Measurements from ENCODE around the gene ISLR. TPM values are rescaled to one million over a fixed set of nuclear protein-coding genes. Genes with fewer than 3 reads are reported as not detected.

Gene ISLR
- total and polyA plus RNA-seq, 10 donors = 13.4 to 69.4 (median 24.0) TPM

DNA sequence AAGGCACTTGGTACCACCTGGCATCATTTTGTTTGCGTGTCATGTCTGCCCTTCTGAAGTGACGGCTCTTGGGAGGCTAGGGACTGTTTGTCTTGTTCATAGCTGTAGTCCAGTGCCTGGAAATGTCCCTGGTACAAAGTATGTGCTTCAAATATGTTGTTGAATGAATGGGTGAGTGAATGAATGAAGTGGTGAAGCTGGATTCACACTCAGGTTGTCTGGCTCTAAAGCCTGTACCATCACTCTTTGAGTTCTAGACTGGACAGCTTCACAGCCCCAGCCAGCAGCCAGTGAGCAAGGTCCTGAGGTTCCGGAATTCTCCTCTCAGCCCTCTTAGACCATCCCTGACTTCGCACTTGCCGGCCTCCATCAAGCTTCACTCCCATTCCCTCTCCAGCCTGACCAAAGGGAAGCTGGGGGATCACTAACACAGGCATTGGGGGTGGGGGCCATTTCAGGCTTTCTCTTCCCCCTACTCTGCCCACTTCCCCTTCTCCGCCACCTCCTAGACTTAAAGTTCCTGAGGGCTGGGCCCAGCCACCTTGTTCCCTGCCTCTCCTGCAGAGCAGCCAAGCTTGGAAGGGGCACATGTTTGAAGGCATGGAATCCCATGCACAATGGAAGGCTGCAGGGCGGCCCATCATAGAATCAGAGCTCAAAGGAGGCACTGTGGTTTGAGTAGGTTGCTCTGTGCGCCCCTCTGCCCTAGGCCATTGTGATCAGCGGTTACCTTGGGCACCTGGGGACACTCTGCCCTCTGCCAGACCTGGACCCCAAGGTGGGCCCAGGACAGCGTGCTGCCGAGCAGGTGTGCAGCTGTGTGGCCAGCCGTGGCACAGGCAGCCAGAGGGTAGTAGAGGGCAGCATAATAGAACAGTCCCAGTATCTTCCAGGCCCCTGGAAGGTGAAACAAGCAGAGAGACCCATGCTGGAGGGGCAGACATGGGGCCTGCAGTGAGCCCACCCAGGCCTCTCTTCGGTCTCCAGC lies 21.4 kb downstream of the ISLR start:
- peaks cover 0 to 18% (median 5%) of the 10 kb centered on the region in 6 donors for H3K4me1 ChIP-seq

DNA sequence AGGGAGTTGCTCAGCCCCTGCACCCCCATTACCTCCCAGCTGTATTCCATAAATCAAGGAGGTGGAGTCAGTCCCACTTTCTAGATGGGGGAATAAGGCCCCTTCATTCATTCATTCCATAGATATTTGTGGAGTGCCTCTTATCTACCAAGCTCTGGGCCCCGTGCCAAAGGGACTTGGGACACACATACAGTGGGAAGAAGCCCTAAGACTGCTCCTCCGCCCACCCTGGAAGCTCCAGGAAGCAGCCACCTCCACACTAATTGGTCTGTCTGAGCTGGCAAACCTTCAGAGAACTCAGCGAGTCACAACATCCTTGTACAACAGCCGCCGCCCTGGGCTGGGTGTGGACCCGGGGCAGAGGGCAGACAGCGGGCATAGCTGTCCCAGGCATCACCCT lies 22.7 kb downstream of the ISLR start:
- intact Hi-C loops (cut with DNase I; ENCODE audit: low total_unique reads) = no loop called here
- DNase-seq = no peak
- Histone ChIP-seq H3K9me3 (no peaks in the 10 kb centered on the region), H3K4me3 (no peak overlapping the region), H3K27ac (no peak overlapping the region), H3K36me3 (no peaks in the 10 kb centered on the region), H3K4me1 (peaks cover 0 to 31% (median 11%) of the 10 kb centered on the region in 6 donors), H3K27me3 (replicated peaks in 1 of 7) (no peaks in the 10 kb centered on the region)
- TF ChIP-seq POLR2A (IDR thresholded peaks at IDR 0.05) (no peak), POLR2AphosphoS5 (IDR thresholded peaks at IDR 0.05) (peak in 2 of 3 donors; percentile 27 to 28)
- TF ChIP-seq, protein P1, sequence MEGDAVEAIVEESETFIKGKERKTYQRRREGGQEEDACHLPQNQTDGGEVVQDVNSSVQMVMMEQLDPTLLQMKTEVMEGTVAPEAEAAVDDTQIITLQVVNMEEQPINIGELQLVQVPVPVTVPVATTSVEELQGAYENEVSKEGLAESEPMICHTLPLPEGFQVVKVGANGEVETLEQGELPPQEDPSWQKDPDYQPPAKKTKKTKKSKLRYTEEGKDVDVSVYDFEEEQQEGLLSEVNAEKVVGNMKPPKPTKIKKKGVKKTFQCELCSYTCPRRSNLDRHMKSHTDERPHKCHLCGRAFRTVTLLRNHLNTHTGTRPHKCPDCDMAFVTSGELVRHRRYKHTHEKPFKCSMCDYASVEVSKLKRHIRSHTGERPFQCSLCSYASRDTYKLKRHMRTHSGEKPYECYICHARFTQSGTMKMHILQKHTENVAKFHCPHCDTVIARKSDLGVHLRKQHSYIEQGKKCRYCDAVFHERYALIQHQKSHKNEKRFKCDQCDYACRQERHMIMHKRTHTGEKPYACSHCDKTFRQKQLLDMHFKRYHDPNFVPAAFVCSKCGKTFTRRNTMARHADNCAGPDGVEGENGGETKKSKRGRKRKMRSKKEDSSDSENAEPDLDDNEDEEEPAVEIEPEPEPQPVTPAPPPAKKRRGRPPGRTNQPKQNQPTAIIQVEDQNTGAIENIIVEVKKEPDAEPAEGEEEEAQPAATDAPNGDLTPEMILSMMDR (IDR thresholded peaks at IDR 0.05 in 8 of 11, conservative IDR thresholded peaks at IDR 0.05 in 3 of 11) = no peak
- WGBS, 5 donors = 41 to 71% (median 56%) methylated on average over 3 to 7 of the region's 7 CpGs

More for the DNA sequence above, 21.4 kb downstream of the ISLR start:
- TF ChIP-seq, protein P1 (IDR thresholded peaks at IDR 0.05 in 8 of 11, conservative IDR thresholded peaks at IDR 0.05 in 3 of 11) = no peak
- TF ChIP-seq POLR2AphosphoS5 (IDR thresholded peaks at IDR 0.05) (no peak), POLR2A (IDR thresholded peaks at IDR 0.05) (no peak)
- Histone ChIP-seq H3K9me3 (no peaks in the 10 kb centered on the region), H3K36me3 (no peaks in the 10 kb centered on the region), H3K27me3 (replicated peaks in 1 of 7) (no peaks in the 10 kb centered on the region), H3K27ac (no peak overlapping the region), H3K4me3 (no peak overlapping the region)
- WGBS, 5 donors = 77 to 94% (median 83%) methylated on average over 10 to 13 of the region's 13 CpGs
- DNase-seq = no peak
- intact Hi-C loops (cut with DNase I; ENCODE audit: low total_unique reads) = no loop called here

DNA sequence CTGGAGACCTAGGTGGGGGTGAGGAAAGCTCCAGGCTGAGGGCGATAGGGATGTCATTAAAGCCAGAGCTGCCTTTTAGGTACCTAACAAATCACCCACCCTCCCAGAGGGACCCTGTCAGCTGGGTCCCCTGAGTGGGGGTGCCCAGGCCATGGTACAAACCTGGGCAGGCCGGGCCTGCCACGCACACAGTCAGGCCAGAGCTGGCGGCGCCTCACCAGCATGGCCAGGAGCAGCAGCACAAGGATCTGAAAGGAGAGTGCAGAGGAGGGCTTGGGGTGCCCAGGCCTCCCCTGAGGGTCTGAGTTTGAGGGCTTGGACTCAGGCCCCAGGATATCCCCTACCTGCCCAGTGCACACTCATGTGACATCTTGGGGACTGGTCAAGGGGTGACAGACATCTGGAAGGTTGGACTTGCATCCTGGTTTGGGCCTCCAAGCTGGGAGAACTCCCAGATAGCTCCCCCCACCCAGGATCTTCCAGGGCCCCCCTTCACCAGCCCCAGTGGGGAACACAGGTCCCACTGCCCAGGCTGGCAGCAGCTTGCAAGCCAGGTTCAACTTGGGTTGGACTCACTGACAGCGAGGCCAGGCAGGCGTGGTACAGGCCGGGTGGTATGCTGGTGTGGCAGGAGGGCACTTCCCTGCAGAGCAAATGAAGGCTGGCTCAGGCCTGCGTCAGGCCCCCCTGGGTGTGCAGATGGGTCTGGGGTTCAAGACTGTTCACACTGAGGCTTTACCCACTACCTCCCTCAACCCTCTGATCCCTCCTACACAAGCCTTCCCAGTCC lies 23.9 kb downstream of the ISLR start:
- Histone ChIP-seq H3K27ac (no peak overlapping the region), H3K36me3 (no peaks in the 10 kb centered on the region), H3K4me1 (peaks cover 0 to 32% (median 12%) of the 10 kb centered on the region in 6 donors), H3K9me3 (no peaks in the 10 kb centered on the region), H3K4me3 (no peak overlapping the region), H3K27me3 (replicated peaks in 1 of 7) (peaks cover 0 to 8% (median 0%) of the 10 kb centered on the region in 7 donors)
- WGBS, 5 donors = 90 to 96% (median 95%) methylated on average over 9 of the region's 9 CpGs
- intact Hi-C loops (cut with DNase I; ENCODE audit: low total_unique reads) = no loop called here
- no peak for DNase-seq
- TF ChIP-seq, protein P1 (IDR thresholded peaks at IDR 0.05 in 8 of 11, conservative IDR thresholded peaks at IDR 0.05 in 3 of 11) = no peak
- TF ChIP-seq POLR2A (IDR thresholded peaks at IDR 0.05) = no peak
- TF ChIP-seq POLR2AphosphoS5 (IDR thresholded peaks at IDR 0.05) = no peak
